T-helper 1 cell treated with Interleukin-12 subunit alpha and Interleukin-12 subunit beta and Interleukin-4 antibody, amounts not matched to agents 30 μg/mL and 1 μg/mL, for 36 hours (primary cell): ENCODE results near the gene BNIP1.
A peak's percentile ranks its signal among the peaks of the same experiment; 100 is the strongest.
"Not testable (repeated sequence)": the region's sequence is repeated elsewhere in the genome, so short reads cannot be mapped to it uniquely, and the experiment has no call there.

ENCODE experiments used
- H3K27ac Mint-ChIP-seq: one replicate; pipeline ENCODE4 v1.8.0; 2021; ENCODE audit warnings: mild to moderate bottlenecking, mixed read lengths
- H3K27me3 Mint-ChIP-seq: one replicate; pipeline ENCODE4 v1.8.0; 2021; ENCODE audit warnings: low read depth, mixed read lengths
- H3K36me3 Mint-ChIP-seq: one replicate; pipeline ENCODE4 v1.8.0; 2021; ENCODE audit warnings: low read depth, mixed read lengths
- H3K4me1 Mint-ChIP-seq: one replicate; pipeline ENCODE4 v1.8.0; 2021; ENCODE audit warnings: low read depth, mixed read lengths
- H3K4me3 Mint-ChIP-seq: one replicate; pipeline ENCODE4 v1.8.0; 2021; ENCODE audit warnings: mild to moderate bottlenecking, moderate library complexity, mixed read lengths
- H3K9me3 Mint-ChIP-seq: one replicate; pipeline ENCODE4 v1.8.0; 2021; ENCODE audit warnings: mixed read lengths

BNIP1 gene, protein sequence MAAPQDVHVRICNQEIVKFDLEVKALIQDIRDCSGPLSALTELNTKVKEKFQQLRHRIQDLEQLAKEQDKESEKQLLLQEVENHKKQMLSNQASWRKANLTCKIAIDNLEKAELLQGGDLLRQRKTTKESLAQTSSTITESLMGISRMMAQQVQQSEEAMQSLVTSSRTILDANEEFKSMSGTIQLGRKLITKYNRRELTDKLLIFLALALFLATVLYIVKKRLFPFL

DNA sequence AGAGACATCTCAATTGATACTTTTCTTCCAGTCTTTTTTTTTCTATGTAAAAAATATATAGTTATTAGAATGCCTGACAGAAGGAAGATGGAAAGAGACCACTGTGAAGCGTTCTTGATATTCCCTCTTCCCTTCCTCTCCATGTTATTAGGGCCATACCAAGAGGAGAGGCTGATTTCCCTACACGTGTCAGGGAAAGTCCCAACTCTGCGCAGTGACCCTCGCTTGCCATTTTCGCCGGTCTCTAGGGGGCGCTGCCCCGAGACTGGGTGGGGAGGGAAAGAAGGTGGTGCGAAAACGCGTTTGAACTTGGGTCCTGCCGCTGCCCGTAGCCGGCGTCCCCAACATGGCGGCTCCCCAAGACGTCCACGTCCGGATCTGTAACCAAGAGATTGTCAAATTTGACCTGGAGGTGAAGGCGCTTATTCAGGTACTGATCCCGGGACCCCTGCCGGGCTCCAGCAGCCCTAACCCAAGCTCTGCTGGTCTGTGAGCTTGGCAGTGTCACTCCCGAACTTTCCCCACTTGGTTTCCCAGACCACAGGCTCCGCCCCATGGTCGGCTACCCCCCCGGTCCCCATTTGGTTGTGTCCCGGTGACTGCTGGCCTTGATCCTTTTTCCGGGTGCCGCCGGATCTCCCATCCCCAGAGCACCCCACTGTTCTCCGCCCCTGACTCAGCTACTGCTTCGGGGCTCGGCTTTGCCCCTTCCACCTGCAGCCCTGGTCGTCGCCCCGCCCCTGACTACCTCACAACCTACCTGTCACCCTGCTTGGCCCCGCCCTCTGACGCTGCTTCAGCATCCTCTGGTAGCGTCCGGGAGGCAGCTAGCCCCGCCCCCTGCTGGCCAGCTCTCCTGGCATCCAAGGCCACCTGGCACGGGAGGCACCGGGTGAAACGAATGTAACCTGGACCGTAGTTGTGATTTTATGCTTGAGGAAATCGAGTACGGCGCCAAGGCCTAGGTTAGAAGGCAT lies at the start of gene BNIP1:
Gene BNIP1, plus strand, starts transcription at position 332 of the 977 bp plus-strand sequence. Its CDS starts 15 bp downstream, at position 347.
- Mint-ChIP-seq H3K4me1 (peaks cover 14% of the 10 kb centered on the region), H3K27ac (peak within 1 kb of the TSS; percentile 98), H3K4me3 (peak within 1 kb of the TSS; percentile 92), H3K27me3 (no peaks in the 10 kb centered on the region), H3K36me3 (peaks cover 13% of the 10 kb centered on the region), H3K9me3 (no peaks in the 10 kb centered on the region)

DNA sequence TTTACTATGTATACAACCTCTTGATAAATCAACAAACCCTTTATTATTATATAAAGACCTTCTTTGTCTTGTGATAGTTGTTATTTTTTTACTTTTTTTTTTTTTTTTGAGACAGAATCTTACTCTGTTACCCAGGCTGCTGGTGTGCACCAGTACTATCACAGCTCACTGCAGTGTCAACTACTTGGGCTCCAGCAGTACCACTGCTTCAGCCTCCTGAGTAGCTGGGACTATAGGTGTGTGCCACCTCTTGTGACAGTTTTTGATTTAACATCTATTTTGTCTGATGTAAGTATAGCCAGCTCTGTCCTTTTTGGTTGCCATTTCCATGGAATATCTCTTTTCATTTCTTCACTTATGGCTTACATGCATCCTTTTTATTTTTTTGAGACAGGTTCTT lies 45.5 kb upstream of the BNIP1 start:
- H3K4me1 Mint-ChIP-seq, result peaks cover 4% of the 10 kb centered on the region
- H3K36me3 Mint-ChIP-seq, result peaks cover 13% of the 10 kb centered on the region
- no peak overlapping the region for H3K27ac Mint-ChIP-seq

DNA sequence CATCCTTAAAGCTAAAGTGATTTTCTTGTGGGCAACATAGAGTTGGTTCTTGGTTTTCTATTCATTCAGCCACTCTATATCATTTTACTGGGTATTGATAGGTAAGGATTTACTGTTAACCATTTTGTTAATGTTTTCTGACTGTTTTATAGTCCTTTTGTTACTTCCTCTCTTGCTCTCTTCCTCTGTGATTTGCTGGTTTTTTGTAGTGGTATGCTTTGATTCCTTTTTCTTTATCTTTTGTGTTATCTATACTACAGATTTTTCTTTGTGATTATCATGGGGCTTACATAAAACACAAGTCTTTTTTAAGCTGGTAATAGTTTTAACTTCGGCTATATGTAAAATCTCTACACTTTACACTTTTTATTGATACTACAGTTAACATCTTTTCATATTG lies 44.9 kb upstream of the BNIP1 start:
- Mint-ChIP-seq H3K4me1 (peaks cover 2% of the 10 kb centered on the region), H3K4me3 (no peak overlapping the region), H3K27ac (no peak overlapping the region), H3K27me3 (no peaks in the 10 kb centered on the region), H3K9me3 (peaks cover 8% of the 10 kb centered on the region), H3K36me3 (peaks cover 10% of the 10 kb centered on the region)

More for the DNA sequence above, 45.5 kb upstream of the BNIP1 start:
- no peak overlapping the region for H3K4me3 Mint-ChIP-seq
- H3K9me3 Mint-ChIP-seq, result peaks cover 8% of the 10 kb centered on the region
- H3K27me3 Mint-ChIP-seq, result no peaks in the 10 kb centered on the region

DNA sequence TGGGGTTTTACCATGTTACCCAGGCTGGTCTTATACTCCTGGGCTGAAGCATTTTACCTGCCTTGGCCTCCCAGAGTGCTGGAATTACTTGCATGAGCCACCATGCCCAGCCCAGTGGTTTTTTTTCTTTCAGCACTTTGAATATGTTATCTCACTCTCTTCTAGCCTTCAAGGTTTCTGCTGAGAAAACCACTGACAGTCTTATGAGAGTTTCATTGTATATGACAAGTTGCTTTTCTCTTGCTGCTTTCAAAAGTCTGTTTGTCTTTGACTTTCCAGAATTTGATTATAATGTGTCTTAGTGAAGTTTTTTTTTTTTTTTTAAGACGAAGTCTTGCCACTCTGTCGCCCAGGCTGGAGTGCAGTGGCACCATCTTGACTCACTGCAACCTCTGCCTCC lies 43.1 kb upstream of the BNIP1 start:
- peaks cover 8% of the 10 kb centered on the region for H3K9me3 Mint-ChIP-seq
- H3K27me3 Mint-ChIP-seq, result no peaks in the 10 kb centered on the region
- H3K4me1 Mint-ChIP-seq, result peaks cover 2% of the 10 kb centered on the region
- peaks cover 13% of the 10 kb centered on the region for H3K36me3 Mint-ChIP-seq
- H3K4me3 Mint-ChIP-seq, result no peak overlapping the region
- no peak overlapping the region for H3K27ac Mint-ChIP-seq

DNA sequence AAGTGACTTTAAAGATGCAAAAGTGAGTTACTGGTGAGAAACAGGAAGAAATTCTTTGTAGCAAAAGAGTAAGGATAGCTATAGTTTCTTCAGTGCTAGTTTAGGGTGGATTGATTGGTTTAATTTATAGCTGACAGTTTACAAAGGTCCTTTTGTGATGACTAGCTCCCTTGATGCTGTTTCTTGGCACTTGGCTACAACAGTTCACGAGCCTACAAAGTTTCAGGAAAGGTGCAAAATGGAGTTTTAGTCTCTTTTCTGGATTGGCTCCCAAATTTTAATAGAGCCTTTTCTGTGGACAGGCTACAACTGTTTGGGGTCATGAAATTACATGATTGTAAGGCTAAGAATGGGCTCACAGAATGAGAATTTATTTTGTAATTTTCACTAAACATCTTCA lies 40.9 kb upstream of the BNIP1 start:
- no peak overlapping the region for H3K27ac Mint-ChIP-seq
- H3K4me1 Mint-ChIP-seq, result peaks cover 2% of the 10 kb centered on the region

DNA sequence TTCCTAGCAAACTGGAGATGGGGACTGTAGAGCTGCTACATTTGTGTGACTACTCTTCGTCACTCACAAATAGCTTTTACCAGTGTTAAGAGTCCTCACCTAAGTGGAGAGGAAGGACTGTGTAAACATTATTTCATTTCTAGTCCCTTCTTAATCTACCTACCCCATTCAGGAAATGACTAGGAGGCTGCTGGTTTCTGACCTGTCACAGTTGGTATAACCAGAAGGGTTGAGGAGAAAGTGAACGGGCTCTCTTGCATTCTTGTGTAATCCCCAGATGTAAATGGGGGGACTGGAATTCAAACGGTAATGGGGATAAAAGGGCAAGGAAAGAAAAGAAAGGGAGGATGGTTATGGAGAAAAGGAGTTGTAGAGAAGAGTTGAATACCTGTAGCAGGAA lies 35.4 kb upstream of the BNIP1 start:
- Mint-ChIP-seq H3K36me3 (peaks cover 21% of the 10 kb centered on the region), H3K27me3 (no peaks in the 10 kb centered on the region), H3K4me1 (peaks cover 2% of the 10 kb centered on the region), H3K4me3 (no peak overlapping the region), H3K27ac (no peak overlapping the region), H3K9me3 (no peaks in the 10 kb centered on the region)

More for the DNA sequence above, 40.9 kb upstream of the BNIP1 start:
- Mint-ChIP-seq H3K4me3 (no peak overlapping the region), H3K9me3 (peaks cover 8% of the 10 kb centered on the region), H3K36me3 (peaks cover 13% of the 10 kb centered on the region), H3K27me3 (no peaks in the 10 kb centered on the region)

DNA sequence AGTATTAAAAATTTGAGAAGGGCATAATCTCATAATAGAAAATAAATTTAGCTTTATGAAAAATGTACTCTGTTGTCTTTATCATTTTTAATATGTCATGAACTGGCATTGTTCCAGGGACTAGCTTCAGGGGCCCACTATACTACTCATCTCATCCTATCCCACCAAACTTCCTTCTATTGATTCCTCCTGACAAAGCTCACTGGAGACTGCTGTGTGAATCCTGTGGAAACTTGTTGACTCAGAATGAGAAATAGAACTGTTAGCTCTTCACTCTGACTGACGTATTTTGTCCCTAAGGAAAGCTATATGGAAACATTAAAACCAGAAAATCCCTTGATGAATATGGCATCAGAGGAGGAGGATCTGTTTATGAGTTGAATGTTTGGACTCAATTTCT lies 29.8 kb upstream of the BNIP1 start:
- Mint-ChIP-seq H3K4me1 (peaks cover 2% of the 10 kb centered on the region), H3K27me3 (no peaks in the 10 kb centered on the region), H3K36me3 (peaks cover 26% of the 10 kb centered on the region), H3K4me3 (no peak overlapping the region), H3K9me3 (no peaks in the 10 kb centered on the region), H3K27ac (no peak overlapping the region)

DNA sequence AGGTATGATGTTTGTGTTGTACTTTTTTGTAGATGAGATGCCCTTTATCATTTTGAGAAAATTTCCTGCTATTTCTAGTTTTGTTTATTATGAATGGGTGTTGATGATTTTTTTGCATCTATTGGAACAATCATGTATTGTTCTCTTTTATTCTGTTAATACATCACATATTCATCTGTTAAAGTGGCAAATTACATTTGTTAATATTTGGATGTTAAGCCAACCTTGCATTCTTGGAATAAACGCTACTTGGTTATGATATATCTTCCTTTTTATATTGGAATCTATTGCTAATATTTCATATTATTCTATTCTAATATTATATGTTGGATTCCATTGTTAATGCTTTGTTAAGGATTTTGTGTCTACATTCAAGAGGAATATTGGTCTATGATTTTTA lies 24.6 kb upstream of the BNIP1 start:
- Mint-ChIP-seq H3K27me3 (no peaks in the 10 kb centered on the region), H3K27ac (no peak overlapping the region), H3K9me3 (no peaks in the 10 kb centered on the region), H3K4me1 (no peaks in the 10 kb centered on the region), H3K4me3 (no peak overlapping the region), H3K36me3 (peaks cover 15% of the 10 kb centered on the region)

DNA sequence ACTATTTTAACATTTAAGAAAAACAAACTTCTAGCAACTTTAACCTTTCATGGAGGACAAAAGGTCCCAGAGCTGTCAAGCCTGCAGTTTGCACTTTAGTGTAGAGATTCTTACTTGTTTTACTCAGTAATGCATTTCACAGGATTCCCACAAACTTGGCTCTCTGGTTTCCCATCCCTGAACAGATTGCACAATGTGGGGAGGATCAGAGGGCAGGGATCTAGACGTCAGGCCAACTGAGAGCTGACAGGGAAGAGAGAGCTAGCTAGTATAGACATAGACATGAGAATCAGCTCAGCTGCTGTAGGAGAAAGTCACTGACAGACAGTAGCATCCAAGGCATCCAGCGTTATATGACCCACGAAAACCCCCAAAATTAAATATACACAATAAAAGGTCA lies 20.9 kb upstream of the BNIP1 start:
- Mint-ChIP-seq H3K27me3 (no peaks in the 10 kb centered on the region), H3K27ac (no peak overlapping the region), H3K36me3 (peaks cover 11% of the 10 kb centered on the region)

DNA sequence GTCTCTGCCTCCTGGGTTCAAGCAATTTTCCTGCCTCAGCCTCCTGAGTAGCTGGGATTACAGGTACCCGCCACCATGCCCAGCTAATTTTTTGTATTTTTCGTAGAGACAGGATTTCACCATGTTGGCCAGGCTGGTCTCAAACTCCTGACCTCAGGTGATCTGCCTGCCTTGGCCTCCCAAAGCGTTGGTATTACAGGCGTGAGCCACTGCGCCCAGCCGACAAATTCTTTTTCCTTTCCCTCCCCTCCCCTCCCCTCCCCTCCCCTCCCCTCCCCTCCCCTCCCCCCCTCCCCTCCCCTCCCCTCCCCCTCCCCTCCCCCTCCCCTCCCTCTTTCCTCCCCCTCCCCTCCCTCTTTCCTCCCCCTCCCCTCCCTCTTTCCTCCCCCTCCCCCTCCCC lies 12.2 kb upstream of the BNIP1 start:
- not testable (repeated sequence) for H3K27ac Mint-ChIP-seq, H3K36me3 Mint-ChIP-seq, H3K4me3 Mint-ChIP-seq, H3K27me3 Mint-ChIP-seq, H3K9me3 Mint-ChIP-seq, H3K4me1 Mint-ChIP-seq

More for the DNA sequence above, 20.9 kb upstream of the BNIP1 start:
- Mint-ChIP-seq H3K9me3 (no peaks in the 10 kb centered on the region), H3K4me1 (no peaks in the 10 kb centered on the region), H3K4me3 (no peak overlapping the region)

DNA sequence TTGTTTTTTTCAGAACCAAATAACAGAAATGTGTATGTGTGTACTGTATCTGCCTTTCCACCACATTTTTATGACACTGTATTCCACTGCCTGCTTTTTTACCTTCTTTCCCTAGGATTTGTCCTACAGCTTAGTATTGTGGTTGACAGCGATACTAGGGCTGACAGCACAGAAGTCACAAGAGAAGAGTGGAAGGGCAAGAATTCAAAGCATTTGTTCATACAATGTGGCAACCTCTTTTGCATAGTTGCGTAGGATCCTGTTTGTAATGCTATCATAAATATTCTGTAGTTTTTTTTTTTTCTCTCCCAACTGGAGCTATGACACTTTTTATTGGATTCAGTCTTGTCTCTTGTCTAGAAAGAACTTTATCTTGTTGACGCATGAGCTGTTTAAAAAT lies 5.6 kb upstream of the BNIP1 start:
- Mint-ChIP-seq H3K4me1 (no peaks in the 10 kb centered on the region), H3K27me3 (no peaks in the 10 kb centered on the region), H3K4me3 (no peak overlapping the region), H3K27ac (no peak overlapping the region), H3K36me3 (peaks cover 3% of the 10 kb centered on the region), H3K9me3 (no peaks in the 10 kb centered on the region)

DNA sequence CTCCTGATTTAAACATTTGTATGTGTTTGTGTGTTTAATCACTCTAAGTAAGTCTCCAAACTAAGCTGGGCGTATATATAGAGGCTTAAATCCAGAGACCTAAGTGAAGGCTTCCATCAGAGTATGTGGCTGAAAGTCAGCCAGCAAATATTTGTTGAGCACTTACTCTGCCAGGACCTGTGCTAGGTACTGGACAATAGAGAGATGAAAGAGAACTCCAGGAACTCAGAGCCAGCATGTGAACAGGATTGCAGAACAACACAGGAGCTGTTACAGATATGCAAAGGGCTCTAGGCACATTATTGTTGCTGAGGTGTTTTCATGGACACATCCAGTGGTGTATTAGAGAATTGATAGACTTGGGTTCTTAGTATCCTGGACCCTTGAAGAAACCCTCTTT lies 4.7 kb upstream of the BNIP1 start:
- Mint-ChIP-seq H3K4me1 (peaks cover 3% of the 10 kb centered on the region), H3K27ac (no peak overlapping the region), H3K9me3 (no peaks in the 10 kb centered on the region), H3K36me3 (peaks cover 3% of the 10 kb centered on the region), H3K4me3 (no peak overlapping the region), H3K27me3 (no peaks in the 10 kb centered on the region)

DNA sequence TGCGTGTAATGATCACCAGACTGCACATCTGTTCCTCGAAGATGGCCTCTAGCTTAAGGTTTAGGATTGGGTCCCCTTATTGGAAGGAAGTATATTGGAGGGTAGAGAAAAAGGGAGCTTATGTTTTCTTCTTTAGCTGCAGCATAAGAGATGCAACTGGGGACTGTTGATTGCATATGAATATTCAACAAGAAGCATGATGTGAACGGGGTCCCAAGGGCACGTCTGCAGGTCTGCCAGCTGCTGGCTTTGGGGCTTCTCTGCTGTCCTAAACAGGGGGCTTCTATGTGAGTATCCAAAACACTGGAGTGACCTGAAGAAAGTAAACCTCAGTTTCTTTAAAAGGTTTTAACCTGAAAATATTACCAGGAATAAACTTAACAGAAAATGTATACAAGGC lies 3.6 kb upstream of the BNIP1 start:
- no peak overlapping the region for H3K4me3 Mint-ChIP-seq
- no peaks in the 10 kb centered on the region for H3K27me3 Mint-ChIP-seq
- peaks cover 10% of the 10 kb centered on the region for H3K4me1 Mint-ChIP-seq
- no peaks in the 10 kb centered on the region for H3K9me3 Mint-ChIP-seq
- no peak overlapping the region for H3K27ac Mint-ChIP-seq
- H3K36me3 Mint-ChIP-seq, result no peaks in the 10 kb centered on the region

DNA sequence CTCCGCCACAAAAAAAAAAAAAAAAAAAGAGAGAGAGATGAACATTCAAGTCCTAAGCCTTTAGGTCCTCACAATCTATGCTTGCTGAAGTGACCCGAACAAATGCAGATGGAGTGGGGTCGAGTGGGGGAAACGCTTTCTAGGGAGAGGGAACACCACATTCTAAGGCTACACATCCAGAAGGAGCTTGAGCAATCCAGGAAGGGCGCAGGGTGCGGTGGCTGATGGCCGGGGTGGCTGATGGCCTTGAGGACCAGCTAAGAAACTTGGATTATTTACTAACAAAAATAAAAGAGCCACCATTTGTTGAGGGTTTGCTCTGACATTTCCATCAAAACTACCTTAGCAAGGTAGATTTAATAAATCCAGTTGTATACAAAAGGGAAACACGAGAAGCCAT lies 764 bp upstream of the BNIP1 start:
- Mint-ChIP-seq H3K36me3 (peaks cover 3% of the 10 kb centered on the region), H3K4me3 (no peak overlapping the region), H3K9me3 (no peaks in the 10 kb centered on the region), H3K4me1 (peaks cover 14% of the 10 kb centered on the region), H3K27me3 (no peaks in the 10 kb centered on the region), H3K27ac (no peak overlapping the region)

DNA sequence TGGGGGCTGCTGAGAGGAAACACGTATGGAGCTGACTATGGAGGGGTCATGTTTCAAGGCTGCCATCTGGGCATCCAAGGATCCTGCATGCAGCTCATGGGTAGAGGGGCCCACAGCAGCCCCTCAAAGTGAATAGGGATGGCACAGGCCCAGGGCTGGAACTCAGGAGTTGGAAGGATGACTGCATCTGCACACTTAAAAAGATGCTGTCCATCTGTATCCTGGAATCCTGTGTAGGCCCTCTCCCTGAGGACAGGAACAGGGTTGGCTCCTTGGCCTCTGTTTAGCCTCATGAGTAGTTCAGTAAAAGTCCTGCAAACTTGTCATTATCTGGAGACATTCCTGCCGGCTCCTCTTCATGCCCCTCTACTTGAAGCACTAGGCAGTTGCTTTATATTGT lies 4.0 kb downstream of the BNIP1 start:
- Mint-ChIP-seq H3K9me3 (no peaks in the 10 kb centered on the region), H3K27ac (no peak overlapping the region), H3K36me3 (peaks cover 22% of the 10 kb centered on the region), H3K27me3 (no peaks in the 10 kb centered on the region), H3K4me1 (peaks cover 15% of the 10 kb centered on the region), H3K4me3 (no peak overlapping the region)
